Neural progenitor cell (in vitro differentiated cells): ENCODE data around the gene TPRX1. TPM values are rescaled to one million over a fixed set of nuclear protein-coding genes. Genes with fewer than 3 reads are reported as not detected.

Experiments
- DNase-seq: peaks from one replicate; pipeline ENCODE4 v3.0.0-alpha.2; 2016; ENCODE audit warnings: low spot score
- H2AFZ ChIP-seq: fragments of 200-600 bp; sonication (generic); replicated peaks from 2 replicates; pipeline ENCODE4 v1.6.1; 2016; ENCODE audit warnings: antibody characterized with exemption
- H3F3A ChIP-seq: fragments of 200-600 bp; sonication (generic); 2 replicates; pipeline ENCODE4 v1.6.1; 2016; ENCODE audit warnings: antibody characterized with exemption, low read depth
- H3K27ac ChIP-seq: fragments of 200-600 bp; sonication (generic); 2 replicates; pipeline ENCODE4 v1.5.1; 2016; ENCODE audit warnings: mild to moderate bottlenecking
- H3K27me3 ChIP-seq: fragments of 200-600 bp; sonication (generic); 2 replicates; pipeline ENCODE4 v1.6.1; 2016; ENCODE audit warnings: mild to moderate bottlenecking, moderate library complexity
- H3K36me3 ChIP-seq: fragments of 200-600 bp; sonication (generic); 2 replicates; pipeline ENCODE4 v1.5.1; 2016
- H3K4me1 ChIP-seq: fragments of 200-600 bp; sonication (generic); 2 replicates; pipeline ENCODE4 v1.6.1; 2016; ENCODE audit warnings: mixed run types
- H3K4me2 ChIP-seq: fragments of 200-600 bp; sonication (generic); 2 replicates; pipeline ENCODE4 v1.6.1; 2016
- H3K4me3 ChIP-seq: fragments of 200-600 bp; sonication (generic); 2 replicates; pipeline ENCODE4 v1.5.1; 2016
- H3K79me2 ChIP-seq: fragments of 200-600 bp; sonication (generic); 2 replicates; pipeline ENCODE4 v1.6.1; 2016; ENCODE audit warnings: low read depth
- H3K9ac ChIP-seq: fragments of 200-600 bp; sonication (generic); 2 replicates; pipeline ENCODE4 v1.6.1; 2016
- H3K9me3 ChIP-seq: fragments of 200-600 bp; sonication (generic); 2 replicates; pipeline ENCODE4 v1.5.1; 2016; ENCODE audit warnings: low read depth
- H4K20me1 ChIP-seq: fragments of 200-600 bp; sonication (generic); 2 replicates; pipeline ENCODE4 v1.6.1; 2016; ENCODE audit warnings: low read depth
- H3K27ac Mint-ChIP-seq: 3 replicates; pipeline ENCODE4 v1.8.0; 2021; ENCODE audit warnings: mixed read lengths
- H3K27me3 Mint-ChIP-seq: 2 replicates; pipeline ENCODE4 v1.8.0; 2022; ENCODE audit warnings: low read depth, mild to moderate bottlenecking, inconsistent platforms, moderate library complexity, mixed read lengths; ENCODE audit not compliant: insufficient read depth
- H3K36me3 Mint-ChIP-seq: 3 replicates; pipeline ENCODE4 v1.8.0; 2021; ENCODE audit warnings: mixed read lengths
- H3K4me1 Mint-ChIP-seq: 3 replicates; pipeline ENCODE4 v1.8.0; 2021; ENCODE audit warnings: mixed read lengths
- H3K4me3 Mint-ChIP-seq: 3 replicates; pipeline ENCODE4 v1.8.0; 2021; ENCODE audit warnings: mild to moderate bottlenecking, moderate library complexity, mixed read lengths
- H3K9me3 Mint-ChIP-seq: 3 replicates; pipeline ENCODE4 v1.8.0; 2020; ENCODE audit warnings: mixed read lengths
- CTCF ChIP-seq: fragments of 200-600 bp; sonication (generic); IDR thresholded peaks from 2 replicates; pipeline ENCODE4 v1.5.1; 2017; ENCODE audit warnings: antibody characterized with exemption, mild to moderate bottlenecking
- EZH2 ChIP-seq: fragments of 200-600 bp; sonication (generic); IDR thresholded peaks from 2 replicates; pipeline ENCODE4 v1.6.1; 2017; ENCODE audit warnings: antibody characterized with exemption, mild to moderate bottlenecking, moderate library complexity
- EZH2phosphoT487 ChIP-seq: fragments of 200-600 bp; sonication (generic); IDR thresholded peaks from 2 replicates; pipeline ENCODE4 v1.6.1; 2017; ENCODE audit warnings: antibody characterized with exemption
- total RNA-seq: library from RNA; depleted of rRNA; stranded (reverse); fragments of >200 nt; gene quantifications from 2 replicates; pipeline ENCODE4 v1.2.3, GENCODE V29; 2015; ENCODE audit warnings: low replicate concordance

TPRX1 gene
- total RNA-seq, 1 donor from 2014 or later, result not detected

DNA sequence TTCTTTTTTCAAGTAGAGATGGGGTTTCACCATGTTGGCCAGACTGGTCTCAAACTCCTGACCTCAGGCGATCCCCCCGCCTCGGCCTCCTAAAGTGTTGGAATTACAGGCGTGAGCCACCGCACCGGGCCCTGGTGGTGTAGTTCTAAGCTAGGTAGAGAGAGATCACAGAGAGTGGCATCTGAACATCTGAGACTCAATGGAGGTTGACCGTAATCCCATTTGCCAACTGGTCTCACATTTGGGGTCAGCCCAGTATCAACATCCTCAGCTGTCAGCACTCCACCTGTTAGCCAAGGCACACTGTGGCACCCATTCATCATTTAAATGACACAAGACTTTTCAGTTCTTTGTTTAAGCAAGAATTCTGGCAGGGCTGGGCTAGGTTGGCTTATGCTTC is 17.8 kb downstream of the TPRX1 start:
- no peak overlapping the region for H3K4me3 Mint-ChIP-seq
- no peaks in the 10 kb centered on the region for H3K9me3 Mint-ChIP-seq
- H3K4me1 Mint-ChIP-seq, result peaks cover 9% of the 10 kb centered on the region
- H3K27ac ChIP-seq, result peak overlapping the region; percentile 53
- H3K9ac ChIP-seq, result no peak overlapping the region
- H3K4me2 ChIP-seq, result no peak overlapping the region
- H3K27me3 ChIP-seq, result no peaks in the 10 kb centered on the region
- H4K20me1 ChIP-seq, result no peaks in the 10 kb centered on the region
- no peak overlapping the region for H3K4me3 ChIP-seq
- no peak for TF ChIP-seq CTCF
- TF ChIP-seq EZH2phosphoT487, result no peak
- no peak for TF ChIP-seq EZH2
- DNase-seq, result no peak
- no peak overlapping the region for H2AFZ ChIP-seq
- H3K36me3 ChIP-seq, result no peaks in the 10 kb centered on the region
- peaks cover 21% of the 10 kb centered on the region for H3K36me3 Mint-ChIP-seq
- H3K27ac Mint-ChIP-seq, result no peak overlapping the region
- peaks cover 3% of the 10 kb centered on the region for H3K4me1 ChIP-seq
- H3K79me2 ChIP-seq, result peaks cover 5% of the 10 kb centered on the region
- H3K27me3 Mint-ChIP-seq, result peaks cover 8% of the 10 kb centered on the region
- H3F3A ChIP-seq, result peaks cover 55% of the 10 kb centered on the region
- no peaks in the 10 kb centered on the region for H3K9me3 ChIP-seq

DNA sequence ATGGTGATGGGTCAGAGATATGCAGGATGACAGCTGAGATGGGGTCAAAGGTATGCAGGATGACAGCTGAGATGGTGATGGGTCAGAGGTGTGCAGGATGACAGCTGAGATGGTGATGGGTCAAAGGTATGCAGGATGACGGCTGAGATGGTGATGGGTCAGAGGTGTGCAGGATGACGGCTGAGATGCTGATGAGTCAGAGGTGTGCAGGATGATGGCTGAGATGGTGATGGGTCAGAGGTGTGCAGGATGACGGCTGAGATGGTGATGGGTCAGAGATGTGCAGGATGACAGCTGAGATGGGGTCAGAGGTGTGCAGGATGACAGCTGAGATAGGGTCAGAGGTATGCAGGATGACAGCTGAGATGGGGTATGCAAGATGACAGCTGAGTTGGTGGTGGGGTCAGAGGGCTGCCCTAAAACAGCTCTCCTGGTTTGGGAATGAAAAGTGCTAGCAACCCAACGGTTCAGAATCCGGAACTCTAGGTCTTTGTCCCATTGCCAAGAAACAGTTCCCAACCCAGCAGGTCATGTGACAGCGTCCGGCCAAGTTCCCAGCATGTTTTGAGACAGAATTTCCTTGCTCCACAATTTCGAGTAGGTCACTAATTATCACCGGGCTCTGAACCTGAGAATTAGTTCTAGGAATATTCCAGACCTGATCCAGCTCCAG is 22.6 kb downstream of the TPRX1 start:
- Histone ChIP-seq H2AFZ (no peak overlapping the region), H3K9ac (no peak overlapping the region), H3K4me1 (no peaks in the 10 kb centered on the region), H3K36me3 (no peaks in the 10 kb centered on the region), H3K79me2 (peaks cover 47% of the 10 kb centered on the region), H3K27me3 (no peaks in the 10 kb centered on the region), H4K20me1 (peaks cover 7% of the 10 kb centered on the region), H3F3A (peaks cover 26% of the 10 kb centered on the region), H3K9me3 (no peaks in the 10 kb centered on the region), H3K4me3 (no peak overlapping the region), H3K27ac (no peak overlapping the region), H3K4me2 (no peak overlapping the region)
- DNase-seq, result no peak
- Mint-ChIP-seq H3K36me3 (peaks cover 25% of the 10 kb centered on the region), H3K27me3 (peaks cover 9% of the 10 kb centered on the region), H3K27ac (no peak overlapping the region), H3K4me1 (peaks cover 19% of the 10 kb centered on the region), H3K9me3 (no peaks in the 10 kb centered on the region), H3K4me3 (peak overlapping the region; percentile 17)
- TF ChIP-seq EZH2 (no peak), CTCF (no peak), EZH2phosphoT487 (no peak)

DNA sequence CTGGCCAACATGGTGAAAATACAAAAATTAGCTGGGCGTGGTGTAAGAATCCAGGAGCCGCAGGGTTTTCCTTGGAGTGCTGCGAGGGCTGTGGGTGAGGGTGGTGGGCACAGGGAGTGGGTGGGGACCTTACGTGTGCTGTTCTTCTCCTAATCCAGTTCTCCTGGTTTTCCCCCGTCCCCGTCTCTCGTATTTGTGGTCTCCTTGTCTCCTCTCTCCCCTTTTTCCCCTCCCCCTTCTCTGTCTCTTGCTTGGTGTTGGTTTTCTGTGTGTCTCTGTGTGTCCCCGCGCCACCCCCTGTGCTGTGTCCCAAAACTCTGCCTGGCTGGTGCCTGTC is 24.2 kb downstream of the TPRX1 start:
- Histone ChIP-seq H2AFZ (no peak overlapping the region), H3F3A (peaks cover 22% of the 10 kb centered on the region), H3K27ac (no peak overlapping the region), H3K4me1 (no peaks in the 10 kb centered on the region), H3K4me2 (peak overlapping the region; percentile 78), H4K20me1 (peaks cover 7% of the 10 kb centered on the region), H3K27me3 (no peaks in the 10 kb centered on the region), H3K9ac (no peak overlapping the region), H3K9me3 (no peaks in the 10 kb centered on the region), H3K4me3 (peak overlapping the region; percentile 74), H3K79me2 (peaks cover 47% of the 10 kb centered on the region), H3K36me3 (no peaks in the 10 kb centered on the region)
- TF ChIP-seq CTCF, result no peak
- H3K27ac Mint-ChIP-seq, result no peak overlapping the region
- no peak for DNase-seq
- peaks cover 23% of the 10 kb centered on the region for H3K36me3 Mint-ChIP-seq
- no peaks in the 10 kb centered on the region for H3K9me3 Mint-ChIP-seq
- peaks cover 22% of the 10 kb centered on the region for H3K4me1 Mint-ChIP-seq
- peak overlapping the region; percentile 93 for H3K4me3 Mint-ChIP-seq
- peaks cover 9% of the 10 kb centered on the region for H3K27me3 Mint-ChIP-seq
